Esophagus squamous epithelium (tissue), 5 donors: Measurements from ENCODE around the gene KIAA1671. TPM values are rescaled to one million over a fixed set of nuclear protein-coding genes. Genes with fewer than 3 reads are reported as not detected.

Experiments used
- DNase-seq: peaks from one replicate; lab custom pipeline; 2025; lab: John Stamatoyannopoulos, UW
- H3K27ac ChIP-seq, 4 donors: fragments of 200-600 bp; sonication (generic); one replicate each; pipeline ENCODE4 v1.5.1; 2016 to 2019; ENCODE audit warnings: mild to moderate bottlenecking in 1 of 4
- H3K27me3 ChIP-seq, 4 donors: fragments of 200-600 bp; sonication (generic); 1 replicate in 3 of 4; 2 replicates in 1 of 4; pipeline versions ENCODE4 v1.5.1 to v1.6.0; 2017 to 2021; ENCODE audit warnings: antibody characterized with exemption in 1 of 4
- H3K36me3 ChIP-seq, 3 donors: fragments of 200-600 bp; sonication (generic); one replicate each; pipeline ENCODE4 v1.5.1; 2016 to 2019
- H3K4me1 ChIP-seq, 3 donors: fragments of 200-600 bp; sonication (generic); one replicate each; pipeline ENCODE4 v1.5.1; 2017 to 2019
- H3K4me3 ChIP-seq, 4 donors: fragments of 200-600 bp; sonication (generic); 1 replicate in 3 of 4; 2 replicates in 1 of 4; pipeline ENCODE4 v1.5.1; 2016 to 2019; ENCODE audit warnings: mild to moderate bottlenecking in 2 of 4, moderate library complexity in 1 of 4
- H3K9me3 ChIP-seq, 3 donors: fragments of 200-600 bp; sonication (generic); one replicate each; pipeline ENCODE4 v1.5.1; 2016 to 2019
- POLR2A ChIP-seq, 4 donors: fragments of 450-650 bp; IDR thresholded peaks; one replicate each; pipeline ENCODE4 v1.6.1; 2017; ENCODE audit warnings: antibody characterized with exemption in 4 of 4, mild to moderate bottlenecking in 4 of 4, moderate library complexity in 3 of 4
- WGBS, 2 donors: methylation state at CpG; one replicate each; pipeline ENCODE4 v1.1.5; 2018; 5-methylcytosine and 5-hydroxymethylcytosine counted together
- intact Hi-C: fragments of 100-400 bp; cut with DNase I; formaldehyde crosslinking; loops from one replicate; pipeline ENCODE4 v1.15.0; 2022
- total RNA-seq, 4 donors: library from RNA; depleted of rRNA; stranded (reverse); fragments of >200 nt; gene quantifications; one replicate each; pipeline ENCODE4 v1.1.0, GENCODE V29; 2016
- TF ChIP-seq, protein P1 (sequence below), 6 experiments: fragments of 450-650 bp in 4 of 6; fragments of 200-600 bp in 2 of 6; sonication (generic) in 2 of 6; IDR thresholded peaks; one replicate each; pipeline ENCODE4 v1.5.1; 2016 to 2019; ENCODE audit warnings: antibody characterized with exemption in 6 of 6, mild to moderate bottlenecking in 4 of 6, moderate library complexity in 4 of 6
- donor health status: DM: yes; HTN: yes; CAD: no.

Gene KIAA1671
- total RNA-seq, 4 donors from 2014 or later: 43.1 to 73.2 (median 47.5) TPM

DNA sequence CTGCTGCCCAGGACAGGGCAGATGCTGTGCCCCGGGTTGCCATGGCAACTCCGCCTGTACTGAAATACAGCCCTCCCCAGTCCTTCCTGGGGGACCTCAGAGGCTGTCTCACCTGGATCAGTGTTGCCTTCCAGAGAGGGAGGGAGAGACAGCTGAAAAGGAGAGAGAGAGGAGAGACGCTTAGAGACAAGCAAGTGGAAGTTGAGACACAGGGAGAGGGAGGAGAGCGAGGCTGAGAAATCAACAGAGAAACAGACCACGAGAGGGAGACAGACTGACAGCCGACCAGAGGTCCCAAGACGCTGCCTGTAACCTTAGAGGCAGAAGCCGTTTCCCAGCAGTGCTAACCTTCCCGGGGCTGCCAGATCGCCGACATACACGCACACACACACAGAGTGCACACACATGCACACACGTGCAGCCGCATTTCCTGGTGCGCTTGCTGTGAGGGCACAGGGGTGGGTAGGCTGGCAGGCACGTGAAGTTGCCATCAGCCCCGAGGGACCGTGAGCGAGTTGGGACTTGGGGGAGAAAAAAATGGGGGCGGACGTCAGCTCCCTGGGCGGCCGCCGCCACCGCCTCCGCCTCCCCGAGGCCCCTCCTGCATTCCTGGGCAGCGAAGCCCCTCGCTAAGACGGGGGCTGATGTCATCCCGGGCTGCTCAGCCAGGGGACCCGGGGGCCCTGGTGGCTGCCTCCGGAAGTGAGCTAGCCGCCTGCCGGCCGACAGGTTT is 158.5 kb downstream of the KIAA1671 start:
- no peaks in the 10 kb centered on the region for H3K9me3 ChIP-seq
- intact Hi-C loops: loop anchor here (10.0 kb wide), 1 partner anchor 54 kb away; no protein-coding TSS in a partner anchor
- 1 to 2% methylated on average over 25 to 26 of the region's 36 CpGs for WGBS, 2 donors
- TF ChIP-seq POLR2A (IDR thresholded peaks at IDR 0.05): no peak
- TF ChIP-seq, protein P1, sequence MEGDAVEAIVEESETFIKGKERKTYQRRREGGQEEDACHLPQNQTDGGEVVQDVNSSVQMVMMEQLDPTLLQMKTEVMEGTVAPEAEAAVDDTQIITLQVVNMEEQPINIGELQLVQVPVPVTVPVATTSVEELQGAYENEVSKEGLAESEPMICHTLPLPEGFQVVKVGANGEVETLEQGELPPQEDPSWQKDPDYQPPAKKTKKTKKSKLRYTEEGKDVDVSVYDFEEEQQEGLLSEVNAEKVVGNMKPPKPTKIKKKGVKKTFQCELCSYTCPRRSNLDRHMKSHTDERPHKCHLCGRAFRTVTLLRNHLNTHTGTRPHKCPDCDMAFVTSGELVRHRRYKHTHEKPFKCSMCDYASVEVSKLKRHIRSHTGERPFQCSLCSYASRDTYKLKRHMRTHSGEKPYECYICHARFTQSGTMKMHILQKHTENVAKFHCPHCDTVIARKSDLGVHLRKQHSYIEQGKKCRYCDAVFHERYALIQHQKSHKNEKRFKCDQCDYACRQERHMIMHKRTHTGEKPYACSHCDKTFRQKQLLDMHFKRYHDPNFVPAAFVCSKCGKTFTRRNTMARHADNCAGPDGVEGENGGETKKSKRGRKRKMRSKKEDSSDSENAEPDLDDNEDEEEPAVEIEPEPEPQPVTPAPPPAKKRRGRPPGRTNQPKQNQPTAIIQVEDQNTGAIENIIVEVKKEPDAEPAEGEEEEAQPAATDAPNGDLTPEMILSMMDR (IDR thresholded peaks at IDR 0.05): peak; percentile 28 to 65 (median 53)
- peak overlapping the region; percentile 83 to 92 (median 87) for H3K27ac ChIP-seq
- no peak for DNase-seq
- H3K27me3 ChIP-seq: no peaks in the 10 kb centered on the region
- peak overlapping the region; percentile 36 to 68 (median 64) for H3K4me3 ChIP-seq
- H3K36me3 ChIP-seq: peaks cover 0 to 16% (median 0%) of the 10 kb centered on the region in 3 donors
- H3K4me1 ChIP-seq: peaks cover 28 to 60% (median 40%) of the 10 kb centered on the region in 3 donors

DNA sequence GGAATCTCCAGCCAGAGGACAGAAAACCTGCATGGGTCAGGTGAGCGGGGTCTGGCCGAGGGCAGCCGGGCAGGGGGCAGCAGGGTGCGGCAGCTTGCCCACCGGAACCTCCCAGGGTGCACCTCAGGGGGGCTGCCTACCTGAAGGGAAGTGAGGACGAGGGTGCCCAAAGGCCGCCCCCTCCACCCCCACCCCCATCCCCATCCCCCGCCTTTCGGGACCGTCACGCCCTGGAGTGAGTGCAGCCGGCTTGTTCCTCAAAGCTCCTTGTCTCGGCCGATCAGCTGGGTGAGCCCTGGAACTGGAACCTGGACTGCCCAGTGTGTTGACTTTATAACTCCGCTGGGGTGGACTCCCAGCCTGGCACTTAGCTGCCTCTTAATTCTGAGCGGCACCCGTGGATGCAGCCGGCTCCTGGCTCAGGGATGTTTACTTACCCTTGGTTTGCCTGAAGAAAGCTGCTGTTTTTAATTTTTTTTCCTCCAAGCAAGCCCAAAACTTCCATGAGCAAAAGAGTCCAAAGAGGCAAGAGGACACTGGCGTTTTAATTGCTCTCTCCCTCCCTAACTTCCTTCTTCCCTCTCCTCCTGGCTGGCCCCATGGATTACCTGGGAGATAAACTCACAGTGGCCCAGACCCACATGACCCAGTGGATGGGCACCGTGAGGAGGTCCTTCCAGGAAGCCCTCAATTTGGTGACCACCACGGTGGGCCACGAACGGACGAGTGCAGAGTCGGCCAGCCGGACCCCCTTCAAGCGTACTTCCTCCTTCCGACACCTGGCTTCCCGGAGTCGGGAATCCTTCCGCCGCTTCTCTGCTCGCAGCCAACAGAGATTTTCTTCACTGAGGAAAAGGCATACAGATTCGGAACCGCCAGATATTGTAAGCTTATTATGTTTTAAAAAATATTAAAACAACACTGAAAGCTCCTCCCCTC is 159.3 kb downstream of the KIAA1671 start:
- H3K4me1 ChIP-seq: peaks cover 28 to 68% (median 46%) of the 10 kb centered on the region in 3 donors
- intact Hi-C loops: loop anchor here (10.0 kb wide), 1 partner anchor 53 kb away; no protein-coding TSS in a partner anchor
- peak overlapping the region; percentile 83 to 92 (median 87) for H3K27ac ChIP-seq
- H3K36me3 ChIP-seq: peaks cover 0 to 24% (median 0%) of the 10 kb centered on the region in 3 donors
- H3K4me3 ChIP-seq: peak overlapping the region; percentile 36 to 68 (median 64)
- WGBS, 2 donors: 25 to 35% methylated on average over 10 to 15 of the region's 35 CpGs
- no peak for DNase-seq
- no peaks in the 10 kb centered on the region for H3K9me3 ChIP-seq
- TF ChIP-seq, protein P1 (IDR thresholded peaks at IDR 0.05): no peak
- TF ChIP-seq POLR2A (IDR thresholded peaks at IDR 0.05): no peak
- H3K27me3 ChIP-seq: no peaks in the 10 kb centered on the region

DNA sequence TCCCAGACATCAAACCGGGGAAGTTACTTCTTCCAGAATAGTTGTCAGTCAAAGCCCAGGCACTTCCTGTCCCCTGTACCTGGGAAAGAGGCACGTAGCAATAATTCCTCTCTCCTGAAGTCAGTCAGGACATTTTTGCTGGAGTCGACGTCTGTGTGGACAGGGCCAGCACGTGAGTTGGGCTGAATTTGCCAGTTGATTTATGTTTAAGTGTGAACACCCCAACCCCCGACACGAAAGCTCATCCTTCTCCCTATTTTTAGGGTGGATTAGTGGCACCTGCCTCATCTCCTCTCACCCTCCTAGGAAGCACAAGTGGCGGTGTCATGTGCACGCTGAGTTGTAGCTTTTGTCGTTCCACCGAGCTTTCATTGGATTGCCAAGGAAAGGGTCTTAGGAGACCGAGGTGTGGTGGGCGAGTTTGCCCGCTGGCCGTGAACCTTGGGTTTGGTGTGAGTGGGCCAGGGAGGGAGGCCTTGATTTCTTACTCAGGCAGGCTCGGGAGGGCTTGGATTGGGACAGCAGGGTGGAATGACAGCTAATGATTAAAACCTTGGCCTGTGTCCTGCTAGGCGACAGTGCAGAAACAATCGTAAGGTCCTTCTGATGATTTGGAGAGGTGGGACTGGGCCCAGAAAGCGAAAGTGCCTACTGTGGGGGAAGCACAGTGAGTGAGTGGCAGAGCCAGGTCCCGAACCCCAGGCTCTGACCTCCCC is 160.2 kb downstream of the KIAA1671 start:
- TF ChIP-seq POLR2A (IDR thresholded peaks at IDR 0.05): no peak
- TF ChIP-seq, protein P1 (IDR thresholded peaks at IDR 0.05): no peak
- Histone ChIP-seq H3K4me3 (peak overlapping the region; percentile 36 to 68 (median 64)), H3K36me3 (peaks cover 0 to 26% (median 0%) of the 10 kb centered on the region in 3 donors), H3K4me1 (peaks cover 28 to 68% (median 46%) of the 10 kb centered on the region in 3 donors), H3K27me3 (no peaks in the 10 kb centered on the region), H3K27ac (peak overlapping the region; percentile 83 to 92 (median 87)), H3K9me3 (no peaks in the 10 kb centered on the region)
- no peak for DNase-seq
- intact Hi-C loops: loop anchor here (10.0 kb wide), 1 partner anchor 52 kb away; no protein-coding TSS in a partner anchor
- WGBS, 2 donors: 41 to 42% methylated on average over 17 to 20 of the region's 20 CpGs

DNA sequence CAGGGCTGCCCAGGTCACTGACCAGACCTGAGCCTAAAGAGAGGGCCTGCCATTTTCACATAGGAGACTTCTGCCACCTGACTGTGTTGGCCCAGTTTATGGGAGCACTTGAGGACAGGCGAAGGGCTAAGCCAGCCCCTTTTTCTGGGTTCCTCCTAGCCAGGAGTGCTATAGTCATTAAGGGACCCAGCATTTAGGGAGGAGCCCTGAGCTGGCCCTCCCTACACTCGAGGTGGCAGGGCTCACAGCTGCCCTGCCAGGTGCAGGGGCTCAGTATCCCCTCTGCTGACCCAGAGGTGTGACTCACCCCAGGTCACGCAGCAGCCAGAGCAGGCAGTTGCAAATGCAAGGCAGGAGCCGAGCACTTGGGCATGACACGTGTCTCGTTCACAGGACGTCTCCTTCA is 160.8 kb downstream of the KIAA1671 start:
- WGBS, 2 donors: 28% methylated on average over 4 of the region's 7 CpGs; no CpG with 5 or more reads in 1 of the 2 donors
- H3K27me3 ChIP-seq: no peaks in the 10 kb centered on the region
- no peak for DNase-seq
- TF ChIP-seq POLR2A (IDR thresholded peaks at IDR 0.05): no peak
- TF ChIP-seq, protein P1 (IDR thresholded peaks at IDR 0.05): no peak
- peak overlapping the region; percentile 36 to 68 (median 64) for H3K4me3 ChIP-seq
- intact Hi-C loops: loop anchor here (10.0 kb wide), 1 partner anchor 51 kb away; no protein-coding TSS in a partner anchor
- H3K4me1 ChIP-seq: peaks cover 28 to 70% (median 46%) of the 10 kb centered on the region in 3 donors
- H3K36me3 ChIP-seq: peaks cover 0 to 31% (median 0%) of the 10 kb centered on the region in 3 donors
- peak overlapping the region; percentile 83 to 92 (median 87) for H3K27ac ChIP-seq
- no peaks in the 10 kb centered on the region for H3K9me3 ChIP-seq
